H1 (cell line): ENCODE data around the gene CDK5RAP3. TPM values are rescaled to one million over a fixed set of nuclear protein-coding genes. Genes with fewer than 3 reads are reported as not detected.

Source experiments
- CTCF ChIA-PET: fragments of 300-600 bp; sonication (Branson Sonifier 250); formaldehyde crosslinking; loops from one replicate; lab custom pipeline; 2021; ENCODE audit not compliant: partially characterized antibody; lab: Charles Lee
- POLR2A ChIA-PET: fragments of 300-600 bp; sonication (Branson Sonifier 250); formaldehyde crosslinking; loops from one replicate; lab custom pipeline; 2021; ENCODE audit warnings: inconsistent platforms; ENCODE audit not compliant: partially characterized antibody; lab: Charles Lee
- DNase-seq, 2 experiments: peaks; one replicate each; pipeline versions ENCODE4 v3.0.0 to v3.0.0-alpha.2; 2010 to 2022; ENCODE audit warnings: low spot score in 2 of 2, low read depth in 1 of 2, mixed read lengths in 1 of 2
- FAIRE-seq: peaks from 2 replicates; lab custom pipeline; 2011; peaks lifted over from hg19 to GRCh38; lab: Jason Lieb, UNC
- H2AFZ ChIP-seq: 2 replicates; pipeline ENCODE4 v1.8.1; 2012; ENCODE audit warnings: low read length, inconsistent platforms
- H2AK5ac ChIP-seq: 2 replicates; pipeline ENCODE4 v1.6.1; 2013; ENCODE audit warnings: low read depth, low read length
- H2BK120ac ChIP-seq: replicated peaks from 2 replicates; pipeline ENCODE3; 2013; ENCODE audit warnings: low read depth, low read length, inconsistent platforms
- H2BK12ac ChIP-seq: 2 replicates; pipeline ENCODE4 v1.6.1; 2013; ENCODE audit warnings: low read depth, low read length
- H2BK15ac ChIP-seq: 2 replicates; pipeline ENCODE4 v1.6.1; 2013; ENCODE audit warnings: low read length
- H2BK20ac ChIP-seq: 2 replicates; pipeline ENCODE4 v1.6.1; 2013; ENCODE audit warnings: low read length
- H2BK5ac ChIP-seq: 2 replicates; pipeline ENCODE4 v1.6.1; 2013; ENCODE audit warnings: low read depth, low read length
- H3K14ac ChIP-seq: 2 replicates; pipeline ENCODE4 v1.6.1; 2013; ENCODE audit warnings: inconsistent platforms; ENCODE audit not compliant: insufficient read length
- H3K18ac ChIP-seq: 2 replicates; pipeline ENCODE4 v1.6.1; 2013; ENCODE audit warnings: low read length; ENCODE audit errors: extremely low read depth
- H3K23ac ChIP-seq: 2 replicates; pipeline ENCODE4 v1.6.1; 2013; ENCODE audit warnings: inconsistent platforms; ENCODE audit not compliant: insufficient read length
- H3K23me2 ChIP-seq: 2 replicates; pipeline ENCODE4 v1.6.1; 2013; ENCODE audit warnings: low read depth, low read length
- H3K27ac ChIP-seq: 2 replicates; pipeline ENCODE4 v1.6.1; 2011; ENCODE audit warnings: low read depth, low read length, inconsistent platforms
- H3K27me3 ChIP-seq, 4 experiments: replicated peaks in 1 of 4; 1 replicate in 1 of 4; 2 replicates in 3 of 4; pipeline versions ENCODE4 v1.6.1 to v1.8.1; 2011 to 2013; ENCODE audit warnings: low read length in 3 of 4, mild to moderate bottlenecking in 3 of 4, inconsistent platforms in 2 of 4, mixed read lengths in 2 of 4, moderate library complexity in 1 of 4; ENCODE audit not compliant: control insufficient read depth in 3 of 4, insufficient read depth in 3 of 4; ENCODE audit errors: extremely low read depth in 1 of 4
- H3K36me3 ChIP-seq, 4 experiments: 2 replicates each; pipeline versions ENCODE4 v1.6.1 to v1.8.1; 2011 to 2013; ENCODE audit warnings: mild to moderate bottlenecking in 4 of 4, low read length in 3 of 4, moderate library complexity in 2 of 4, control low read depth in 1 of 4, inconsistent platforms in 1 of 4; ENCODE audit not compliant: insufficient read depth in 4 of 4, control insufficient read depth in 2 of 4
- H3K4ac ChIP-seq: replicated peaks from 2 replicates; pipeline ENCODE3; 2013; ENCODE audit warnings: low read length, low read depth, mixed read lengths, inconsistent platforms; ENCODE audit not compliant: insufficient read length
- H3K4me1 ChIP-seq, 4 experiments: replicated peaks in 1 of 4; 1 replicate in 1 of 4; 2 replicates in 3 of 4; pipeline versions ENCODE4 v1.6.1 to v1.8.1; 2011 to 2013; ENCODE audit warnings: low read length in 3 of 4, inconsistent platforms in 2 of 4, mixed read lengths in 1 of 4; ENCODE audit not compliant: insufficient read depth in 4 of 4, control insufficient read depth in 3 of 4
- H3K4me2 ChIP-seq, 2 experiments: 2 replicates each; pipeline versions ENCODE4 v1.6.1 to v1.8.1; 2011 to 2013; ENCODE audit warnings: low read depth in 2 of 2, low read length in 2 of 2, control low read depth in 1 of 2, inconsistent platforms in 1 of 2, mild to moderate bottlenecking in 1 of 2; ENCODE audit not compliant: insufficient read depth in 1 of 2
- H3K4me3 ChIP-seq, 4 experiments: fragments of 200-600, 300-600 bp in 1 of 4; sonication (generic), shearing (Covaris generic), sonication (Bioruptor Twin) in 1 of 4; 2 replicates each; pipeline versions ENCODE4 v1.5.1 to v1.8.1; 2011 to 2016; ENCODE audit warnings: low read length in 4 of 4, low read depth in 3 of 4, control low read depth in 2 of 4, inconsistent platforms in 2 of 4, mild to moderate bottlenecking in 2 of 4, mixed read lengths in 1 of 4, moderate library complexity in 1 of 4; ENCODE audit not compliant: insufficient read depth in 2 of 4; ENCODE audit errors: extremely low read depth in 1 of 4
- H3K56ac ChIP-seq: replicated peaks from 2 replicates; pipeline ENCODE3; 2013; ENCODE audit warnings: low read depth, mild to moderate bottlenecking, mixed read lengths, low read length, inconsistent platforms; ENCODE audit not compliant: insufficient read length
- H3K79me1 ChIP-seq: 2 replicates; pipeline ENCODE4 v1.6.1; 2013; ENCODE audit warnings: low read depth, low read length, control low read depth
- H3K79me2 ChIP-seq, 2 experiments: 2 replicates each; pipeline versions ENCODE4 v1.6.1 to v1.8.1; 2012 to 2013; ENCODE audit warnings: low read length in 2 of 2, mild to moderate bottlenecking in 2 of 2, inconsistent platforms in 1 of 2; ENCODE audit not compliant: insufficient read depth in 2 of 2, control insufficient read depth in 1 of 2
- H3K9ac ChIP-seq, 4 experiments: replicated peaks in 1 of 4; 1 replicate in 1 of 4; 2 replicates in 3 of 4; pipeline versions ENCODE4 v1.6.1 to v1.8.1; 2011 to 2013; ENCODE audit warnings: low read depth in 3 of 4, low read length in 3 of 4, control low read depth in 2 of 4, mild to moderate bottlenecking in 2 of 4, moderate library complexity in 2 of 4, inconsistent platforms in 1 of 4; ENCODE audit errors: extremely low read depth in 1 of 4
- H3K9me3 ChIP-seq, 2 experiments: 2 replicates each; pipeline versions ENCODE4 v1.6.1 to v1.8.1; 2012 to 2013; ENCODE audit warnings: mild to moderate bottlenecking in 2 of 2, moderate library complexity in 2 of 2, control low read depth in 1 of 2, inconsistent platforms in 1 of 2, low read depth in 1 of 2, low read length in 1 of 2, mixed read lengths in 1 of 2; ENCODE audit not compliant: insufficient read depth in 2 of 2
- H4K20me1 ChIP-seq, 2 experiments: replicated peaks in 1 of 2; 2 replicates each; pipeline versions ENCODE3 to v1.8.1; 2011 to 2013; ENCODE audit warnings: inconsistent platforms in 2 of 2, low read length in 2 of 2, mild to moderate bottlenecking in 1 of 2; ENCODE audit not compliant: insufficient read depth in 2 of 2, control insufficient read depth in 1 of 2
- H4K5ac ChIP-seq: 2 replicates; pipeline ENCODE4 v1.6.1; 2013; ENCODE audit warnings: low read length, low read depth, mixed read lengths, inconsistent platforms; ENCODE audit not compliant: insufficient read length
- H4K8ac ChIP-seq: 2 replicates; pipeline ENCODE4 v1.8.0; 2013; ENCODE audit warnings: mild to moderate bottlenecking, moderate library complexity, low read length, inconsistent platforms; ENCODE audit not compliant: insufficient read depth; ENCODE audit errors: extremely low read depth
- H4K91ac ChIP-seq: replicated peaks from 2 replicates; pipeline ENCODE3; 2013; ENCODE audit warnings: low read length, mixed read lengths, inconsistent platforms; ENCODE audit not compliant: insufficient read length
- CHD2 ChIP-seq: IDR thresholded peaks from 2 replicates; pipeline ENCODE4 v1.6.1; 2012; ENCODE audit warnings: low read length, improper control_type of control experiment
- WGBS, 2 experiments: shearing (Covaris generic) in 1 of 2; methylation state at CpG; one replicate each; pipeline versions ENCODE4 v1.1.6 to v1.1.7; 2013 to 2015; ENCODE audit warnings: low lambda C conversion rate in 2 of 2, mixed read lengths in 2 of 2, inconsistent platforms in 1 of 2, low coverage in 1 of 2, missing lambda C conversion rate in 1 of 2; ENCODE audit not compliant: insufficient replicate concordance in 2 of 2, insufficient coverage in 1 of 2, insufficient read length in 1 of 2; ENCODE audit errors: extremely low coverage in 1 of 2, missing lambda C conversion rate in 1 of 2; 5-methylcytosine and 5-hydroxymethylcytosine counted together
- polyA plus RNA-seq, 7 experiments: library from polyadenylated mRNA; depleted of rRNA in 3 of 7; stranded (reverse) in 5 of 7; unstranded in 2 of 7; fragments of >200 nt in 5 of 7; fragments of 200-250 nt in 2 of 7; gene quantifications; 1 replicate in 5 of 7; 2 replicates in 1 of 7; 4 replicates in 1 of 7; pipeline versions ENCODE4 v1.2.1 to v1.2.3, GENCODE V29; 2011 to 2013; ENCODE audit warnings: missing spikeins in 2 of 7, mixed read lengths in 2 of 7
- total RNA-seq: library from RNA; stranded (reverse); fragmentation: NEBNext Ultra II Directional; extraction: Animal tissue kit (Norgen Biotek cat#: 25700); gene quantifications from 2 replicates; pipeline ENCODE4 v1.2.1, GENCODE V29; 2021
- TF ChIP-seq, protein P1 (sequence below): IDR thresholded peaks from 2 replicates; pipeline ENCODE4 v1.6.1; 2012; ENCODE audit warnings: low read length, inconsistent platforms

CDK5RAP3 gene
- total and polyA plus RNA-seq, 2 of the 8 experiments (the other 6 are each of a cell fraction or from before 2014, with no cell fraction given) = 88.2 to 93.2 TPM

DNA sequence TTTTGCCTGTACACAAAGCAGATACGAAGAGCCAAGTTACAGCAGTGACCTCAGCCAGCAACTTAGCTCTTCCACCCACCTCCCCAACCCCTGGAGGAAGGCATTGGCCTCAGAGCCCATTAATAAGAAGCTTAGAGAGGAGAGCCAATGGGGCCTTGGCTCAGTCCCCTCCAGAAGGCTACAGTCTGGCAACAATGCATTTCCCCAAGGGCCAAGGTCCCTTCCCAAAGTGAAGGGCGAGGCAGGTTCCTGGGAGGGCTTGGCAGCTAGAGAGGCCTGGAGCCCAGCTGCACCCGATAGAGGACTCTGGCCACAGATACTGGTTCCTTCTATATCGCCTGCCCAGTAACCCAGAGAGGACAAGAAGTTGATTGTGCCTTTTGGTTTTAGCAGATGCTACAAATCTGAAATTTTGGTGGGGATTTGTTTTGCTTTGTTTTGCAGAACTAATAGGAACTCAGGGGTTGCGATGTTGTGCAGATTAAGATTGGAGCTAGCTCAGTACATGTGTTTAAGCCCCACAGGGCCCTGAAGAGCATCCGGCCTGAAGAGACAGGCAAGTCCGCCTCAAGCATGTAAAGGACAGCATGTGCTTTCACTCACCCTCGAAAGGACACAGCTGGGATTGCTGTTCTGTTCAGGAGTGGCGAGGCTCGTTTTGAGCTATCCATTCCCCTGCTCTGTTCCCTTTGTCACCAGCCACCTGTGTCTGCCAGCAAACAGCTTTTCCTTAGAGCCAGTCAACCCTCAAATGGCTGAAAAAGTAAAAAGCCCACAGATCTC, 41.5 kb upstream of the CDK5RAP3 start:
- CTCF ChIA-PET = interaction anchor here (0.6 to 13.8 kb wide), 13 partner anchors 16 to 229 kb away, joined by 3 to 154 read pairs (median 4); partner anchors contain the start of genes CDK5RAP3, PNPO, PRR15L and SP2
- Histone ChIP-seq H2BK5ac (no peak overlapping the region), H3K9ac (no peak overlapping the region), H4K5ac (no peak overlapping the region), H2BK20ac (no peak overlapping the region), H3K4me1 (no peaks in the 10 kb centered on the region), H3K79me1 (no peaks in the 10 kb centered on the region), H3K9me3 (no peaks in the 10 kb centered on the region), H2AK5ac (no peak overlapping the region), H3K23me2 (no peaks in the 10 kb centered on the region), H2AFZ (no peak overlapping the region), H4K20me1 (peaks cover 0 to 4% of the 10 kb centered on the region in 2 experiments), H3K14ac (no peak overlapping the region), H3K4me3 (no peak overlapping the region), H3K36me3 (peaks cover 2 to 21% (median 7%) of the 10 kb centered on the region in 4 experiments; a peak in 5 of 8 replicates), H3K56ac (no peak overlapping the region), H3K18ac (no peak overlapping the region), H4K91ac (no peak overlapping the region), H2BK120ac (no peak overlapping the region), H2BK15ac (no peak overlapping the region), H3K79me2 (no peaks in the 10 kb centered on the region), H3K4me2 (no peak overlapping the region), H3K27me3 (no peaks in the 10 kb centered on the region), H4K8ac (no peak overlapping the region), H3K4ac (no peak overlapping the region), H2BK12ac (no peak overlapping the region), H3K23ac (no peak overlapping the region), H3K27ac (no peak overlapping the region)
- FAIRE-seq (no peak), DNase-seq (no peak)
- TF ChIP-seq, protein P1, sequence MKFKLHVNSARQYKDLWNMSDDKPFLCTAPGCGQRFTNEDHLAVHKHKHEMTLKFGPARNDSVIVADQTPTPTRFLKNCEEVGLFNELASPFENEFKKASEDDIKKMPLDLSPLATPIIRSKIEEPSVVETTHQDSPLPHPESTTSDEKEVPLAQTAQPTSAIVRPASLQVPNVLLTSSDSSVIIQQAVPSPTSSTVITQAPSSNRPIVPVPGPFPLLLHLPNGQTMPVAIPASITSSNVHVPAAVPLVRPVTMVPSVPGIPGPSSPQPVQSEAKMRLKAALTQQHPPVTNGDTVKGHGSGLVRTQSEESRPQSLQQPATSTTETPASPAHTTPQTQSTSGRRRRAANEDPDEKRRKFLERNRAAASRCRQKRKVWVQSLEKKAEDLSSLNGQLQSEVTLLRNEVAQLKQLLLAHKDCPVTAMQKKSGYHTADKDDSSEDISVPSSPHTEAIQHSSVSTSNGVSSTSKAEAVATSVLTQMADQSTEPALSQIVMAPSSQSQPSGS = no peak
- TF ChIP-seq CHD2 = no peak
- WGBS, 2 experiments = 94% methylated on average over 10 of the region's 10 CpGs; no CpG with 5 or more reads in 1 of the 2 experiments
- POLR2A ChIA-PET = interaction anchor here (0.6 to 2.4 kb wide), 7 partner anchors 12 to 128 kb away, joined by 3 to 8 read pairs (median 4); partner anchors contain the start of genes PNPO and SP2
